Dedifferentiated amniotic fluid mesenchymal stem cell (primary cell): ENCODE results near the gene TAAR8.
A peak's percentile ranks its signal among the peaks of the same experiment; 100 is the strongest.
"Not testable (repeated sequence)": the region's sequence is repeated elsewhere in the genome, so short reads cannot be mapped to it uniquely, and the experiment has no call there.

ENCODE experiments used
- DNase-seq: peaks from one replicate; pipeline ENCODE4 v3.0.0-alpha.2; 2016; ENCODE audit errors: extremely low spot score

Gene TAAR8, protein sequence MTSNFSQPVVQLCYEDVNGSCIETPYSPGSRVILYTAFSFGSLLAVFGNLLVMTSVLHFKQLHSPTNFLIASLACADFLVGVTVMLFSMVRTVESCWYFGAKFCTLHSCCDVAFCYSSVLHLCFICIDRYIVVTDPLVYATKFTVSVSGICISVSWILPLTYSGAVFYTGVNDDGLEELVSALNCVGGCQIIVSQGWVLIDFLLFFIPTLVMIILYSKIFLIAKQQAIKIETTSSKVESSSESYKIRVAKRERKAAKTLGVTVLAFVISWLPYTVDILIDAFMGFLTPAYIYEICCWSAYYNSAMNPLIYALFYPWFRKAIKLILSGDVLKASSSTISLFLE

DNA sequence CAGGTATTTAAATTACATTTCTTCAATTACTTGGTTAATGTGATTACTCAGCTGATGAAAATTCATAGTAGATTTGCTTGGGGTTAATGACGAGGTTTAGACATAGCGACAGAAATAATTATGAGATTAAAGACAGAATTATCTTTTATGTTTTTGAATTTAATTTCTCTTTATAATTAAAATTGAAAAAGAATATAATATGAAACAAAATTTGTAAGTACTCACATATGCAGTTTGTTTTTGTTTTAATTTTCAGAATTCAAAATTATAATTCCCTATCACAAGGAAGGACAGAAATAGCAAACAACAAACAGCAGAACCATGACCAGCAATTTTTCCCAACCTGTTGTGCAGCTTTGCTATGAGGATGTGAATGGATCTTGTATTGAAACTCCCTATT is at the start of gene TAAR8:
Gene TAAR8 (plus strand): TSS at position 301 of the 400 bp plus-strand sequence. CDS start 21 bp downstream, at position 322.
- no peak for DNase-seq

DNA sequence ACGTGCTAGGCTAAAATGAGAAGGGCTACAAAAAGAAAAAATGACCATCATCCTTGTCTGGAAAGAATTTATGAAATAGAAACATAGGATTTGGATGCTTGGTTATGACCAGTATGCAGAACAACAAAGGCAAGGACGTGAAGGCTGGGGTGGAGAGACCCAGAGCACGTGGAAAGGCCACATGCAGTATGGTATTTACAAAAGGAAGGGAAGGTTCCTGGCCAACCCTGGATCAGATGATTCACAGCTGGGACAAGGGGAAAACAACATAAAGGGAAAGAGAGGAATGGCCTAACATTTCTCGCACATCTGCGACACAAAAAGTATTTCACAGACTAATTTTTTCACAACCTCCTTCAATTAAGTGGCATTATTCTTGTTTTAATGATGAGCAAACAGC is 47.7 kb upstream of the TAAR8 start:
- DNase-seq, result no peak

- no peak for DNase-seq
Measured at GRCh38 chr6:132505158-132505557, 47.3 kb upstream of the TAAR8 start.

GRCh38 chr6:132506461-132506860 is 46.0 kb upstream of the TAAR8 start:
- no peak for DNase-seq

DNA sequence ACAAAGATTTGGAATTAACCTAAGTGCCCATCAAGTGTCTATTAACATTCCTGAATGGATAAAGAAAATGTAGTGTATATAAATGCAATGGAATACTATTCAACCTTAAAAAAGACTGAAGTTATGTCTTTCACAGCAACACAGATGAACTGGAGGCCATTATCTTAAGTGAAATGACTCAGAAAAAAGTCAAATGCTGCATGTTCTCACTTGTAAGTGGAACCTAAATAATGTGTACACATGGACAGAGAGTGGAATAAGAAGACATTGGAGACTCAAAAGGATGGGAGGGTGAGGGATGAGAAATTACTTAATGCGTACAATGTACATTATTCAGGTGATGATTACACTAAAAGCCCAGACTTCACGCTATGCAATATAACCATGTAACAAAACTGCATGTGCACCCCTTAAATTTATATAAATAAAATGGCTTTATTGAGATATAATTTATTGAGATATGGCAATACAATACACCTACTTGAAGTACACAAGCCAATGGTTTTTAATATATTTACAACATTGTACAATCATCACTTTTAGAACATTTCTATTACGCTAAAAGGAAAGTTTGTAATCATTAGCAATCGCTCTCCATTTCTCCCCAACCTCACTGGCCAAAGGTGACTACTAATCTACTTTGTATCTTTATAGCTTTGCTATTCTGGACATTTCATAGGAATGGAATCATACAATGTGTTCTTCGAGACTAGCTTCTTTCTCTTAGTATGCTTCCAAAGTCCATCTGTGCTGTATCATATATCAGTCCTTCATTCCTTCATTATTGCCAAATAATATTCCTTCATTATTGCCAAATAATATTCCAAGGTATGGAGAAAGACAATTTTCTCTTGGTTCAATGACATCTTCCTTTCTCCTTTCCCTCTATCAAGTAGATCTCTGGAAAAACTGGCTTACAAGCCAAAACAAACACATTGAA is 45.3 kb upstream of the TAAR8 start:
- no peak for DNase-seq

DNA sequence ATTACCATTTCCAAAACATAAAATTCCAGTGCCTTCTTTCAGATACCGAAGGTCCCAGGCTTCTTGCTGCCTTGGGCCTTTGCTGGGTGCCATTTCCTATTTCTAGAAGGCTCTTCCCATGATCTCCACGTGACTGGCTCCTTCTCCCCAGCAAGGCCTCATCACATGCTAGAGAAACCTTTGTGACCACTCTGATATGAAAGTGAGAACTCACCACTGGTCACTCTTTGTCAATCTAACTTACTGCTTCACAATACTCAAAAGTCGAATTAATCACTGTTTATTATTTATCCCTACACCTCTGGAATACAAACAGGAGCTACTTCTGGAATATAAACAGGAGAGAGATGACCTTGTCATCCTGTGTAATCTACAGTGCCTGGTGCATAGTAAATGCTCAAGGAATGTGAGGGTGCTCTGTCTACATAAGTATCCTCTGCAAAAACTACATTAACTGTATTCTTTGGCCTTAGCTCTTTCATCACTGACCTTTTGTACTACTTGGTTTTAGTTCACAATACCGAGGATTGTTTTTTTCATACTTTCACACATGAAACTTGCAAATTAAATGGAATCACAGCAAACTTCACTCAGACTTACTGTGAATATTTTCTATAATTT is 41.2 kb upstream of the TAAR8 start:
- DNase-seq, result no peak

GRCh38 chr6:132511831-132512220 is 40.6 kb upstream of the TAAR8 start:
- no peak for DNase-seq

- no peak for DNase-seq
Measured at GRCh38 chr6:132512342-132512637, 40.2 kb upstream of the TAAR8 start.

DNA sequence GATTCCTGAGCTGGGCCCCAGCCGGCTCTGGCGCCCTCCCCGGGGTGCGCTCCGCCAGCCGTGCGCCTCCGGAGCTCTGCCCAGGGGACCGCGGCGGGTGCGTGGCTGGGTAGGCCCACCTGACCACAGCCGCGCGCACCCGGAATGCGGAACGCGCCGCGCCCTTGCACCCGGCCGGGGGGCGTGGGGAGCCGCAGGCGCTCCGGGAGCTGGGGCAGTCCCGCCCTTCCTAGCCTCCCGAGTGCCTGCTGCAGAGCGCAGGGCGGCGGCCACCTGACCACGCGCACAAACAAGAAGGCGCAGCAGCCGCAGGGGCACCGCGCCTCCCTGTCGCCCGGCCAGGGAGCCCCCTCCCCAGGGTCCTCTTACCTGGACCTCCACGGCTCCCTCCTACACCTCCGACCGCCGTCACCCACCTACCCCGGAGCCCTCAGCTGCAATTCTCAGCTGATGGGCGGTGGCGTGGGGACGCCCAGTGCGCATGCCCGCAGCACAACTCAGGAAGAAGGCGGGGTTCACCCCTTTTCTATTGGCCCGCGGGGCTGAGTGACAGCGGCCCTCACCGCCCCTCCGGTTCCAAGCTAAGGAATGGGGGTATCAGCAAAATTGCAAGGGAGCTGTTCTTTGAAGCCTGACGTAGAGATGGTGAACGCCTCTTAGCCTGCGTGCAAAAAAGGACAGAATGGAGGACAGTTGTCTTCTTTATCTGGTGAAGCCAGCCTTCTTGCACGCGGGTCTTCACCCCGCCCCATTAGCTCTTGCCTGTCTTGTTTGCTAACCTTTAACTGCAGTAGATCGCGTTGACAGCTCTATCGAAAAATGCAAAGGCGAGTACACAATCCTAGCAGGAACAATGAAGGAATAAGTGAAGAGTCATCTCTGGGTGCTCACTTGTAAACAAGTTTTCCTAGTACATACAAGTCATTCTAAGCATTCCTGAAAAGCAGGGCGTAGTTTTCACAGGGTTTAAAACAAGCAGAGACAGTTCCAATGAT is 39.5 kb upstream of the TAAR8 start, which contains the start of gene STX7:
Gene STX7 (minus strand): TSS at position 479 of the 995 bp plus-strand sequence. CDS start 9,586 bp downstream, outside the sequence.
- DNase-seq, result peak; percentile 87

DNA sequence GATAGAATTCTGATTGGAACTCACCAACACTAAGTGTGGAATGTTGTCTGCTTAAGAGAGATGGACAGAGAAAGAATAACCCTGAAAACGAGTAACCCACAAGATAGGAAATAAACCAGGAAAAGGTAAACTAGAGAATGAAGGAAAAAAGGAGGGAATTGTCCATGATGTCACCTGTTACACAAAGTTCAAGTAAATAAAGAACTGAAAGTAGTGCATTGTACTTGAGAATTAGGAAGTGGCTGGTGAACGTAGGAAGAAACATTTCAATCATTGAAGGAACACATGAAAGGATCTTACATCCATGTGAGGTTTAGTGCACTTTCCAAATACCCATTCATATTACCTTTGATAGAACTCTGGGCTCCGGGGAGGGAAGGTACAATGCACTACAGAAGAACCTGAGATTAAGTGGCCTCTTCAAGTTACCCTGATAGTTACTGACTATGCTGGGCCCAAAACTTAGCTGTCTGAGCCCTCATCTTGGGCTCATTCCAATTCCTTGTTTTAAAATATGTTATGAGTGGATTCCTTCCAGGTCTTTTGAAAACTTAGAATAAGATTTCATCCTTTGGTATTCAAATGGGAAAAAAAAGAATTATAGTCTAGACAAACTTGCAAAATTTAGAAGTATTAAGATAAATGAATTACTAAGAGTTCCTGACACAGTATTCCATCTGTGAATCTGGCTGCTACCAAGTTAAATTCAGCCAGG is 38.5 kb upstream of the TAAR8 start:
- peak; percentile 50 for DNase-seq

DNA sequence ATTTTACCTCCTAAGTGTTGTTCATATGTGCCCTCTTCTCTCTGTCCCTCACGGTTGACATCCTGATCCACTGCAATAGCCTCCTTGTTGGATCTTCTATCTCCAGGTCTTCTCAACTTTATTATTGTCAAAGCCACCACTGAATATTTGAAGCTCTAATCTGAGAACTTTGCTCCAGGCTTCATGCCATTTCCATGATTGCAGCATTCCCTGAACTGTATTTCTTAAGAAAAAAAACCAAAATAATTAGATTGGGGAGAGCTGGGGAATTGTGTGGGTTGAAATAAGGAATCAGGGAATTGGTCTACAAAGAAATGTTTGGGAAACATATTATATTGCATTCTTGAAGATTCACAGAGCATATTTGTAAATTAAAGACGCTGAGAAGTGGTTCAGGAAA is 37.1 kb upstream of the TAAR8 start:
- peak; percentile 58 for DNase-seq

DNA sequence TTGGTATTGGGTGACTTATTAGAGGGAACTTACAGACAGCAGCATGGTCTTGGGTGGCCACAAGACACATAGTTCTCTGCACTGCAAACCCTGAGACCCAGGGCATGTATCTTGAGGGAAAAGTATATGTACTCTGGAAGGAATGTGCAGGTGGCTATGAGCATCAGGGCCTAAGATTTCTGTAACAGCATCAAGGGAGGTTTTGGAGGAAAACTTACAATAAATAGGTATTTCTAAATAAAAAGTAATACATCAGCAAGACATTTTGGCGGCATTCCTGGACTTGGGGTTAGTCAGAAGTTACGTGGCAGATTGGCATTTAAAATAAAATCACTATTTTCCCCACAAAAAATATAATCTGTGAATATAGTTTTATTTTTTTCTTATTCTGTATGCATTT is 31.5 kb upstream of the TAAR8 start:
- no peak for DNase-seq

GRCh38 chr6:132524646-132525045 is 27.8 kb upstream of the TAAR8 start:
- no peak for DNase-seq

DNA sequence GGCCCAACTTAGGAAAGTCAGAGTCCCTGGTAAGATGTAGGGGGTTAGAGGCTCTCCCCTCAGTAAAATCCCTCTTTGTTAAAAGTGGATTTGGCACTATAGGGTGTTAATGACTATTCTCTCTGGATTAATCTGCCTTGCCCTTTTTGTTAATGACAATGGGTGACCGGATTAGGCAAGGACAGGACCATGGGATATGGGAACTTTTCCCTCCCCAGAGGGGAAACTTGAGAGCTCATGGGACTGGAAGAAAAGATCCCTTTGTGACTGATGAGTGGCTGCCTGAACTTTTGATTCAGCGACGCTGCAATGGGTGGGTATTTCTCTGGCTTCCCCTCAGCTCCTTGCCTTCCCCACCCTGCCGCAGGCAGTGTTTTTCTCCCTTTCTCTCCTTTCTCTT is 26.6 kb upstream of the TAAR8 start:
- DNase-seq, result no peak

- DNase-seq, result no peak
Measured at GRCh38 chr6:132526461-132526860, 26.0 kb upstream of the TAAR8 start.

DNA sequence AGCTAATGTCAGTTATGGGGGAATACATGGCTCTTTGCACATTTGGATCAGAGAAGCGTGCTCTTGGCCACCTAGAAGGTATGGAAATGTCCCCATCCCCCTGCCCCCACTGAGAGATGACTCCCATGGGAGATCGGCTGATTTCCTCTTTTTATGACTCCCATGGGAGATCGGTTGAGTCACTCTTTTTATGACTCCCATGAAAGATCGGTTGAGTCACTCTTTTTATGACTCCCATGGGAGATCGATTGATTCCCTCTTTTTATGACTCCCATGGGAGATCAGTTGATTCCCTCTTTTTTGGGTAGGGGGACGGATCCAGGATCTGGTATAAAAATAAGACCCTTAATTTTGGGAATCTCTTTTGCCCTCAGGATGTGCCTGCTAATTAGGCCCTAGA is 24.7 kb upstream of the TAAR8 start:
- no peak for DNase-seq

- peak; percentile 49 for DNase-seq
Measured at GRCh38 chr6:132530293-132530974, 22.0 kb upstream of the TAAR8 start.

- not testable (repeated sequence) for DNase-seq
Measured at GRCh38 chr6:132534546-132534945, 17.9 kb upstream of the TAAR8 start.

DNA sequence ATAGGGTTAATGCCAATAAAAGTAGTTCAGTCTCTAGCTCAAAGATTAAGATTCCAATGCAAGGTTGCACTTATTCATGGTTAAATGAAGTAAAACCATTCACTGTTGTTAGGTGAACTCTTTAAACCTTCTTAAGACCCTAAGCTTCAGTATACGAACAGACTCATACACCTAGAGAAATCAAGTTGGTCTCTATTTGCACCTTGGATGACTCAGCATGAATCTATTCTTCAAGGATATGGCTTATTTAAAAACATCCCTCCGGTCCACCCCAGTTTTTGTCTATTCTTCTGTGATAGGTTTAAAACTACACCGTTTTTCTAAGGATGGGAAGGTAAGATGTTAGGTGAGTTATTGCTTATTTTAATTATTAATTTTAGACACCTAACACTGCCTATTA is 15.3 kb upstream of the TAAR8 start:
- no peak for DNase-seq

GRCh38 chr6:132537977-132538376 is 14.5 kb upstream of the TAAR8 start, which contains the start of gene TAAR9:
Gene TAAR9, plus strand, starts transcription at chr6:132538277. Its CDS starts 13 bp downstream, at chr6:132538290.
- no peak for DNase-seq
